ENCODE results near the gene MAS1.

The MAS1 gene

GRCh38 chr6:159898519-159898918, 7.7 kb downstream of the MAS1 start:
- Histone ChIP-seq H3K9me3 (ENCODE audit: insufficient read depth, low read depth, low read length) (no peaks in the 10 kb centered on the region), H3K9ac (ENCODE audit: low read depth, low read length, poor library complexity, severe bottlenecking) (no peak overlapping the region), H3K9me2 (replicated peaks; ENCODE audit: low read depth, low read length) (no peaks in the 10 kb centered on the region), H3K4me2 (ENCODE audit: low read depth, low read length, poor library complexity, severe bottlenecking) (no peak overlapping the region), H3K4me3 (ENCODE audit: low read length, poor library complexity, severe bottlenecking) (no peak overlapping the region), H3K27me3 (ENCODE audit: insufficient read depth, low read length, poor library complexity, severe bottlenecking) (no peaks in the 10 kb centered on the region), H2AFZ (ENCODE audit: low read length) (no peak overlapping the region), H3K4me1 (ENCODE audit: insufficient read depth, low read length, poor library complexity, severe bottlenecking) (no peaks in the 10 kb centered on the region), H3K79me2 (ENCODE audit: insufficient read depth, low read length) (no peaks in the 10 kb centered on the region), H4K20me1 (ENCODE audit: insufficient read depth, low read length, poor library complexity, severe bottlenecking) (no peaks in the 10 kb centered on the region), H3K36me3 (ENCODE audit: insufficient read depth, low read length) (no peaks in the 10 kb centered on the region), H3F3A (ENCODE audit: low read depth) (no peaks in the 10 kb centered on the region)
- no peak for TF ChIP-seq EZH2phosphoT487 (IDR thresholded peaks at IDR 0.05; ENCODE audit: borderline replicate concordance)
- TF ChIP-seq, protein P1, sequence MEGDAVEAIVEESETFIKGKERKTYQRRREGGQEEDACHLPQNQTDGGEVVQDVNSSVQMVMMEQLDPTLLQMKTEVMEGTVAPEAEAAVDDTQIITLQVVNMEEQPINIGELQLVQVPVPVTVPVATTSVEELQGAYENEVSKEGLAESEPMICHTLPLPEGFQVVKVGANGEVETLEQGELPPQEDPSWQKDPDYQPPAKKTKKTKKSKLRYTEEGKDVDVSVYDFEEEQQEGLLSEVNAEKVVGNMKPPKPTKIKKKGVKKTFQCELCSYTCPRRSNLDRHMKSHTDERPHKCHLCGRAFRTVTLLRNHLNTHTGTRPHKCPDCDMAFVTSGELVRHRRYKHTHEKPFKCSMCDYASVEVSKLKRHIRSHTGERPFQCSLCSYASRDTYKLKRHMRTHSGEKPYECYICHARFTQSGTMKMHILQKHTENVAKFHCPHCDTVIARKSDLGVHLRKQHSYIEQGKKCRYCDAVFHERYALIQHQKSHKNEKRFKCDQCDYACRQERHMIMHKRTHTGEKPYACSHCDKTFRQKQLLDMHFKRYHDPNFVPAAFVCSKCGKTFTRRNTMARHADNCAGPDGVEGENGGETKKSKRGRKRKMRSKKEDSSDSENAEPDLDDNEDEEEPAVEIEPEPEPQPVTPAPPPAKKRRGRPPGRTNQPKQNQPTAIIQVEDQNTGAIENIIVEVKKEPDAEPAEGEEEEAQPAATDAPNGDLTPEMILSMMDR (conservative IDR thresholded peaks at IDR 0.05; ENCODE audit: low read length), result no peak

- no peaks in the 10 kb centered on the region for H4K20me1 ChIP-seq (ENCODE audit: insufficient read depth, low read length, poor library complexity, severe bottlenecking)
- H3K36me3 ChIP-seq (ENCODE audit: insufficient read depth, low read length), result no peaks in the 10 kb centered on the region
- no peak overlapping the region for H2AFZ ChIP-seq (ENCODE audit: low read length)
- H3K9me3 ChIP-seq (ENCODE audit: insufficient read depth, low read depth, low read length), result no peaks in the 10 kb centered on the region
- no peak overlapping the region for H3K4me3 ChIP-seq (ENCODE audit: low read length, poor library complexity, severe bottlenecking)
- H3K4me2 ChIP-seq (ENCODE audit: low read depth, low read length, poor library complexity, severe bottlenecking), result no peak overlapping the region
- TF ChIP-seq, protein P1 (conservative IDR thresholded peaks at IDR 0.05; ENCODE audit: low read length), result no peak
- TF ChIP-seq EZH2phosphoT487 (IDR thresholded peaks at IDR 0.05; ENCODE audit: borderline replicate concordance), result no peak
- H3K79me2 ChIP-seq (ENCODE audit: insufficient read depth, low read length), result no peaks in the 10 kb centered on the region
- H3K9me2 ChIP-seq (replicated peaks; ENCODE audit: low read depth, low read length), result no peaks in the 10 kb centered on the region
- H3K4me1 ChIP-seq (ENCODE audit: insufficient read depth, low read length, poor library complexity, severe bottlenecking), result no peaks in the 10 kb centered on the region
- no peaks in the 10 kb centered on the region for H3K27me3 ChIP-seq (ENCODE audit: insufficient read depth, low read length, poor library complexity, severe bottlenecking)
- H3K9ac ChIP-seq (ENCODE audit: low read depth, low read length, poor library complexity, severe bottlenecking), result no peak overlapping the region
- H3F3A ChIP-seq (ENCODE audit: low read depth), result no peaks in the 10 kb centered on the region
Measured at GRCh38 chr6:159899994-159900745, 9.4 kb downstream of the MAS1 start.

GRCh38 chr6:159902620-159903019, 11.8 kb downstream of the MAS1 start:
- Histone ChIP-seq H3K9me3 (ENCODE audit: insufficient read depth, low read depth, low read length) (no peaks in the 10 kb centered on the region), H3K4me3 (ENCODE audit: low read length, poor library complexity, severe bottlenecking) (no peak overlapping the region), H3K36me3 (ENCODE audit: insufficient read depth, low read length) (no peaks in the 10 kb centered on the region), H4K20me1 (ENCODE audit: insufficient read depth, low read length, poor library complexity, severe bottlenecking) (no peaks in the 10 kb centered on the region), H2AFZ (ENCODE audit: low read length) (no peak overlapping the region), H3K27me3 (ENCODE audit: insufficient read depth, low read length, poor library complexity, severe bottlenecking) (no peaks in the 10 kb centered on the region), H3K4me1 (ENCODE audit: insufficient read depth, low read length, poor library complexity, severe bottlenecking) (no peaks in the 10 kb centered on the region), H3K4me2 (ENCODE audit: low read depth, low read length, poor library complexity, severe bottlenecking) (no peak overlapping the region), H3K9me2 (replicated peaks; ENCODE audit: low read depth, low read length) (no peaks in the 10 kb centered on the region), H3K79me2 (ENCODE audit: insufficient read depth, low read length) (no peaks in the 10 kb centered on the region), H3F3A (ENCODE audit: low read depth) (no peaks in the 10 kb centered on the region), H3K9ac (ENCODE audit: low read depth, low read length, poor library complexity, severe bottlenecking) (no peak overlapping the region)
- TF ChIP-seq, protein P1 (conservative IDR thresholded peaks at IDR 0.05; ENCODE audit: low read length), result no peak
- TF ChIP-seq EZH2phosphoT487 (IDR thresholded peaks at IDR 0.05; ENCODE audit: borderline replicate concordance), result no peak

Data from Loucy (cell line).